WTC11 (cell line): ENCODE measurements around the gene PXN. TPM values are rescaled to one million over a fixed set of nuclear protein-coding genes. Genes with fewer than 3 reads are reported as not detected.
A peak's percentile ranks its signal among the peaks of the same experiment; 100 is the strongest.

Experiments used
- ATAC-seq: fragments of 200-7000 bp; cut with Tn5 transposase; 2 replicates; pipeline ENCODE4 v1.10.0; 2021; ENCODE audit warnings: mild to moderate bottlenecking, moderate library complexity
- CTCF ChIA-PET: fragments of 300-600 bp; sonication (Branson Sonifier 250); formaldehyde crosslinking; loops from one replicate; lab custom pipeline; 2021; ENCODE audit warnings: antibody characterized with exemption; lab: Charles Lee
- POLR2A ChIA-PET: fragments of 350-600 bp; sonication (Branson Sonifier 250); formaldehyde crosslinking; loops from one replicate; lab custom pipeline; 2021; ENCODE audit warnings: antibody characterized with exemption; lab: Charles Lee
- DNase-seq: peaks from one replicate; pipeline ENCODE4 v3.0.0; 2021; ENCODE audit warnings: low spot score
- H3K27ac Mint-ChIP-seq: 2 replicates; pipeline ENCODE4 v1.8.0; 2021; ENCODE audit warnings: mixed read lengths
- H3K27me3 Mint-ChIP-seq: 2 replicates; pipeline ENCODE4 v1.8.0; 2021; ENCODE audit warnings: low read depth, mild to moderate bottlenecking, moderate library complexity, mixed read lengths
- H3K36me3 Mint-ChIP-seq: 2 replicates; pipeline ENCODE4 v1.8.0; 2021; ENCODE audit warnings: mixed read lengths
- H3K4me1 Mint-ChIP-seq: 2 replicates; pipeline ENCODE4 v1.8.0; 2022; ENCODE audit warnings: mixed read lengths
- H3K4me3 Mint-ChIP-seq: 2 replicates; pipeline ENCODE4 v1.8.0; 2021; ENCODE audit warnings: mild to moderate bottlenecking, moderate library complexity, mixed read lengths
- H3K9me3 Mint-ChIP-seq: 2 replicates; pipeline ENCODE4 v1.8.0; 2021; ENCODE audit warnings: mixed read lengths
- AFF4 ChIP-seq: sonication (generic); formaldehyde crosslinking; IDR thresholded peaks from 2 replicates; pipeline ENCODE4 v1.8.1; 2023; ENCODE audit warnings: mild to moderate bottlenecking, missing genetic modification reagents, borderline replicate concordance
- ATF2 ChIP-seq: sonication (generic); formaldehyde crosslinking; IDR thresholded peaks from 2 replicates; pipeline ENCODE4 v1.8.1; 2022; ENCODE audit warnings: low read depth, missing genetic modification reagents, borderline replicate concordance
- CTCF ChIP-seq: fragments of 200-600 bp; IDR thresholded peaks from 2 replicates; pipeline ENCODE4 v1.8.0; 2022; ENCODE audit warnings: antibody characterized with exemption
- E2F1 ChIP-seq: sonication (generic); formaldehyde crosslinking; IDR thresholded peaks from 2 replicates; pipeline ENCODE4 v1.8.0; 2022; ENCODE audit warnings: mild to moderate bottlenecking, missing genetic modification reagents
- E2F4 ChIP-seq: sonication (generic); formaldehyde crosslinking; IDR thresholded peaks from 2 replicates; pipeline ENCODE4 v1.8.1; 2022; ENCODE audit warnings: low read depth, mild to moderate bottlenecking, moderate library complexity, missing genetic modification reagents, borderline replicate concordance
- FOXK1 ChIP-seq: sonication (generic); formaldehyde crosslinking; IDR thresholded peaks from 2 replicates; pipeline ENCODE4 v1.8.0; 2022; ENCODE audit warnings: mild to moderate bottlenecking, moderate library complexity, missing genetic modification reagents
- MXD4 ChIP-seq: fragments of 250-450 bp; sonication (Bioruptor Pico); IDR thresholded peaks from 2 replicates; pipeline ENCODE4 v1.8.0; 2021; ENCODE audit warnings: mild to moderate bottlenecking, moderate library complexity, borderline replicate concordance
- ZNF281 ChIP-seq: sonication (generic); formaldehyde crosslinking; IDR thresholded peaks from 2 replicates; pipeline ENCODE4 v1.8.0; 2023; ENCODE audit warnings: mild to moderate bottlenecking, missing genetic modification reagents
- ZNF512 ChIP-seq: sonication (generic); formaldehyde crosslinking; IDR thresholded peaks from 2 replicates; pipeline ENCODE4 v1.8.1; 2022; ENCODE audit warnings: missing genetic modification reagents, borderline replicate concordance
- total RNA-seq: library from RNA; stranded (reverse); gene quantifications from 3 replicates; pipeline ENCODE4 v1.2.3, GENCODE V29; 2021

The PXN gene
- total RNA-seq, 1 experiment from 2014 or later: 132 TPM

- DNase-seq (no peak), ATAC-seq (no peak)
- H3K4me3 Mint-ChIP-seq: no peak overlapping the region
- CTCF ChIA-PET: interaction anchor here (1.3 to 10.5 kb wide), 4 partner anchors 23 to 77 kb away, joined by 4 to 717 read pairs (median 68); partner anchors contain the start of genes PXN, RPLP0 and SIRT4
- peaks cover 19% of the 10 kb centered on the region for H3K36me3 Mint-ChIP-seq
- POLR2A ChIA-PET: interaction anchor here (1.1 to 1.7 kb wide), 2 partner anchors 24 to 66 kb away, joined by 4 to 8 read pairs; partner anchors contain the start of genes RNU4-2 and RPLP0
- no peaks in the 10 kb centered on the region; the same call in 1 of the 2 replicates for H3K27me3 Mint-ChIP-seq
- H3K27ac Mint-ChIP-seq: peak overlapping the region; percentile 65
- H3K4me1 Mint-ChIP-seq: peaks cover 47% of the 10 kb centered on the region
- TF ChIP-seq MXD4 (CRISPR knock-in tag) (no peak), E2F4 (CRISPR knock-in tag) (no peak), AFF4 (CRISPR knock-in tag) (no peak), ZNF281 (CRISPR knock-in tag) (no peak), ATF2 (no peak), E2F1 (CRISPR knock-in tag) (no peak), ZNF512 (CRISPR knock-in tag) (no peak), CTCF (no peak), FOXK1 (CRISPR knock-in tag) (no peak)
- H3K9me3 Mint-ChIP-seq: no peaks in the 10 kb centered on the region
Observed at GRCh38 chr12:120225200-120225558, 40.4 kb downstream of the PXN start.
